Keratinocyte (primary cell): ENCODE results near the gene CHSY3.

Experiments used
- EZH2 ChIP-seq: IDR thresholded peaks from one replicate; pipeline ENCODE4 v1.6.1; 2012; ENCODE audit warnings: inconsistent platforms, mild to moderate bottlenecking, low read length, moderate library complexity
- TF ChIP-seq, protein P1 (sequence below), 3 experiments: IDR thresholded peaks in 1 of 3; conservative IDR thresholded peaks in 1 of 3; optimal IDR thresholded peaks in 1 of 3; 2 replicates in 2 of 3; 3 replicates in 1 of 3; pipeline versions ENCODE3 to v1.5.1; 2011; ENCODE audit warnings: low read length in 3 of 3, mild to moderate bottlenecking in 3 of 3, moderate library complexity in 2 of 3, control low read depth in 1 of 3, inconsistent platforms in 1 of 3; ENCODE audit not compliant: insufficient read depth in 2 of 3; ENCODE audit errors: extremely low read depth in 1 of 3

DNA sequence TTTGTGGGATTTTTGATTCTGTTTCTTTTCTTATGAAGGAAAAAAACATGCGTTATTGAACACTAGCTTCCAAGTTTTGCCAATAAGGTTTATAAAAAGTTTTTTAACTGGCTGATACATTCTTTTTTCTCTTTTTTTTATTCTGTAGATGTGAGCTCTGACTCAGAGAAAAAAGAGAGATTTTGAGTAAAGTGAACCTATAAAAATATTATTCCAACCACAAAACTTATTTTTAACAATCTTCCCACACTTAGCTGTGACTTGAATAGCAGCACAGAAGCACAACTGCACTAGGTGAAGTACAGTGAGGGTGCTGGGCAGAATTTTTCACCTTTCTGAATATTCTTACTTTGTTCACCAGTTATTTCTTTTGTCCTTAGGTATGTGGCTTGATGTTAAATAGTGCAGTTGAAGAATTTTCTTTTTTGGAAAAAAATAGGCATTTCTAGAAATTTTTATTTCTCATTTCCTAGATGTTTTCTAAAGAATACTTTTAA, 41.6 kb downstream of the CHSY3 start:
- TF ChIP-seq, protein P1, sequence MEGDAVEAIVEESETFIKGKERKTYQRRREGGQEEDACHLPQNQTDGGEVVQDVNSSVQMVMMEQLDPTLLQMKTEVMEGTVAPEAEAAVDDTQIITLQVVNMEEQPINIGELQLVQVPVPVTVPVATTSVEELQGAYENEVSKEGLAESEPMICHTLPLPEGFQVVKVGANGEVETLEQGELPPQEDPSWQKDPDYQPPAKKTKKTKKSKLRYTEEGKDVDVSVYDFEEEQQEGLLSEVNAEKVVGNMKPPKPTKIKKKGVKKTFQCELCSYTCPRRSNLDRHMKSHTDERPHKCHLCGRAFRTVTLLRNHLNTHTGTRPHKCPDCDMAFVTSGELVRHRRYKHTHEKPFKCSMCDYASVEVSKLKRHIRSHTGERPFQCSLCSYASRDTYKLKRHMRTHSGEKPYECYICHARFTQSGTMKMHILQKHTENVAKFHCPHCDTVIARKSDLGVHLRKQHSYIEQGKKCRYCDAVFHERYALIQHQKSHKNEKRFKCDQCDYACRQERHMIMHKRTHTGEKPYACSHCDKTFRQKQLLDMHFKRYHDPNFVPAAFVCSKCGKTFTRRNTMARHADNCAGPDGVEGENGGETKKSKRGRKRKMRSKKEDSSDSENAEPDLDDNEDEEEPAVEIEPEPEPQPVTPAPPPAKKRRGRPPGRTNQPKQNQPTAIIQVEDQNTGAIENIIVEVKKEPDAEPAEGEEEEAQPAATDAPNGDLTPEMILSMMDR (optimal IDR thresholded peaks at IDR 0.05 in 1 of 3, IDR thresholded peaks at IDR 0.05 in 1 of 3, conservative IDR thresholded peaks at IDR 0.05 in 1 of 3; ENCODE audit: extremely low read depth in 1 of 3, insufficient read depth in 2 of 3, low read length in 3 of 3): no peak
- no peak for TF ChIP-seq EZH2
